Measurements from ENCODE around the gene INPP4B.

The INPP4B gene

DNA sequence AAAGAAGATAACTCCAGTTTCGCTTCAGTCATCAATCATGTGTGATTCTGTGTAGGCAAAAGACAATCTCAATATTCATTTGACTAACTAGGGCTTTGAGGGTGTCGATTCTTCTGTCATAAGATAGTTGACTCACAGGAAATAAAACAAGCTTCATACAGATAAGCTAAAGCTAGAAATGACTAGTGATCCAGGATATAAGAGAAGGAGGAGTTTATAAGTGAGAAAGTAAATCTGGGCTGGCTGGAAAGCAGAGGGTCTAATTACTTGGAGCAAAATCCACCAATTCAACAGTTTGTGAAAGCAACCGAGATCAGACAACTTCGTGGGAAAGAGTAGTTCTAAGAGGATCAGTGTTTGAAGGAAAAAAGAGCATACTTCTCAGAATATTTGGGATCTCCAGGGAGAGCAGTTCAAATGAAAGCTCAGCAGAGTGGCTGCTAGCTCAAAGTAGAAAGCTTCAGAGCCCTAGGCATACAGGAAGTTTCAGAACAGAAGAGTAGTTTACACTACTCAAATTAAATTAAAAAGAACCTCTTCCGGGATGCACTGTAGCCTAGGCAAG is 429.3 kb downstream of the INPP4B start:
- Histone ChIP-seq H4K91ac (ENCODE audit: low read length) (no peak overlapping the region), H3K4me1 (ENCODE audit: control insufficient read depth, insufficient read depth, low read depth, low read length) (no peaks in the 10 kb centered on the region), H4K8ac (ENCODE audit: low read length) (no peak overlapping the region), H3K9ac (ENCODE audit: low read length) (peak overlapping the region; percentile 12), H2BK15ac (ENCODE audit: low read depth, poor library complexity, severe bottlenecking) (no peak overlapping the region), H3K23ac (ENCODE audit: low read length in 2 of 2) (no peak overlapping the region), H3K27me3 (ENCODE audit: control insufficient read depth in 1 of 2, insufficient read depth in 1 of 2, low read length in 2 of 2) (no peaks in the 10 kb centered on the region), H2AK5ac (ENCODE audit: low read length, severe bottlenecking) (no peak overlapping the region), H3K79me1 (replicated peaks; ENCODE audit: low read length, poor library complexity, severe bottlenecking) (no peaks in the 10 kb centered on the region), H3K27ac (ENCODE audit: low read length, poor library complexity, severe bottlenecking) (no peak overlapping the region), H3K4ac (ENCODE audit: low read depth in 1 of 2, low read length in 2 of 2) (no peak overlapping the region), H3K18ac (ENCODE audit: low read depth in 1 of 2, low read length in 2 of 2) (peak overlapping the region in 1 of 2 experiments; percentile 4), H2BK12ac (ENCODE audit: low read length in 2 of 2) (no peak overlapping the region), H3K14ac (ENCODE audit: low read length in 2 of 2) (no peak overlapping the region), H2AFZ (ENCODE audit: low read depth, low read length) (no peak overlapping the region), H3K4me3 (ENCODE audit: insufficient read depth in 1 of 2, low read depth in 1 of 2, low read length in 2 of 2) (no peak overlapping the region), H2BK120ac (ENCODE audit: low read depth, low read length) (no peak overlapping the region), H3K9me3 (ENCODE audit: control insufficient read depth, low read length) (no peaks in the 10 kb centered on the region), H3K4me2 (ENCODE audit: low read length, poor library complexity, severe bottlenecking) (no peak overlapping the region), H2BK5ac (ENCODE audit: low read depth, low read length, poor library complexity, severe bottlenecking) (no peak overlapping the region), H3K36me3 (ENCODE audit: control insufficient read depth in 1 of 2, insufficient read depth in 2 of 2, low read depth in 1 of 2, low read length in 2 of 2) (no peaks in the 10 kb centered on the region)
- peak; percentile 50 for DNase-seq
- 63% methylated on average over 4 of the region's 5 CpGs for WGBS

DNA sequence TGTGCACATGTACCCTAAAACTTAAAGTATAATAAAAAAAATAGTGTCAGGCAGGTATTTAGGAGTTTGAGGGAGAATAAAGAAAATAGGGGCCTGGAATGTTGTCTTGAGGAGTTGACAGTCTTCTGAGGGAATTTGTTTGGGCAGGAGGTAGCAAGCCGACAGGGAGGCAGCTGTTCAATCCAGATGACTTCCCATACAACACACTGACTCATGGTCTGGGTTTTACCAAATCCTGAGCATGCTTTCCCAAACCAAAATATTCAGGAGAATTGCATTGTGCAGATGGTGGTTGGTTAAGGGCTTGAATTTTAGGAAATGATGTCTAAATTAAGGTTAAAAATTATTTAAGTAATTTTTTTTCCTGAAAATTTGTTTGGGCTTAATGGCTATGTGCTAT is 430.0 kb downstream of the INPP4B start:
- Histone ChIP-seq H3K36me3 (ENCODE audit: control insufficient read depth in 1 of 2, insufficient read depth in 2 of 2, low read depth in 1 of 2, low read length in 2 of 2) (no peaks in the 10 kb centered on the region), H3K4me2 (ENCODE audit: low read length, poor library complexity, severe bottlenecking) (no peak overlapping the region), H3K79me1 (replicated peaks; ENCODE audit: low read length, poor library complexity, severe bottlenecking) (no peaks in the 10 kb centered on the region), H4K91ac (ENCODE audit: low read length) (no peak overlapping the region), H2BK12ac (ENCODE audit: low read length in 2 of 2) (no peak overlapping the region), H3K18ac (ENCODE audit: low read depth in 1 of 2, low read length in 2 of 2) (no peak overlapping the region), H4K8ac (ENCODE audit: low read length) (no peak overlapping the region), H3K9me3 (ENCODE audit: control insufficient read depth, low read length) (no peaks in the 10 kb centered on the region), H3K9ac (ENCODE audit: low read length) (no peak overlapping the region), H3K4me1 (ENCODE audit: control insufficient read depth, insufficient read depth, low read depth, low read length) (no peaks in the 10 kb centered on the region), H2BK120ac (ENCODE audit: low read depth, low read length) (no peak overlapping the region), H2BK15ac (ENCODE audit: low read depth, poor library complexity, severe bottlenecking) (no peak overlapping the region), H2AFZ (ENCODE audit: low read depth, low read length) (no peak overlapping the region), H3K4me3 (ENCODE audit: insufficient read depth in 1 of 2, low read depth in 1 of 2, low read length in 2 of 2) (no peak overlapping the region), H2AK5ac (ENCODE audit: low read length, severe bottlenecking) (no peak overlapping the region), H2BK5ac (ENCODE audit: low read depth, low read length, poor library complexity, severe bottlenecking) (no peak overlapping the region), H3K4ac (ENCODE audit: low read depth in 1 of 2, low read length in 2 of 2) (no peak overlapping the region), H3K14ac (ENCODE audit: low read length in 2 of 2) (no peak overlapping the region), H3K23ac (ENCODE audit: low read length in 2 of 2) (no peak overlapping the region), H3K27ac (ENCODE audit: low read length, poor library complexity, severe bottlenecking) (no peak overlapping the region), H3K27me3 (ENCODE audit: control insufficient read depth in 1 of 2, insufficient read depth in 1 of 2, low read length in 2 of 2) (no peaks in the 10 kb centered on the region)
- WGBS: no CpG with 5 or more reads among the region's 1 CpG
- no peak for DNase-seq

DNA sequence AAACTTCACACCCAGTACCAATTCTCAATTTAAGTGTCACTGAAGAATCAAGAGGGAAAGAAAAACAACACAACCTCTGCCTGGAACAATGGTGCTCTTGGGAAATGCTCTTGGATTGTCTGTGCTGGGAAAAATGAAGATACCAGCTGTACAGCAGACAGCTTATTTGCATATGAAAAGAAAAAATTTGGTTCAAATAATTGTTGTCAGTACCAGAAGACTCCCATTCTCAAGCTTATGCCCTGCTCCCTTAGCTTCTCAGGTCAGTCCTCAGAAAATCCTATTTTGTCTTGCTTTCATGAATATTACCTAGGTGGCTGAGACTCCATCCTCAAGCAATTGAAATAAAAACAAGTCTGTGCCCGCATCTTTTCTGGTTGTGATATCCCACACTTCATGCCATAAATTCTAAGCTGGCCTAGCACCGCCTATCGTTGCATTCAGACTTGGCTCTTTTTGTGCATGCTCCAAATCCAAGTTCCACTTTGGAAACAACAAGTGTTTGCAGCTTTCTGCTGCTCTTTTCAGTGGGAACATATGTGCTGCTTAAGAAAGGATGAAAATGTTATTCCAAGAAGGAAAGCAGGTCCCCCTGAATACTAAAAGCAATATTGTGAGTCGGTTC is 431.6 kb downstream of the INPP4B start:
- Histone ChIP-seq H3K4me1 (ENCODE audit: control insufficient read depth, insufficient read depth, low read depth, low read length) (no peaks in the 10 kb centered on the region), H2BK15ac (ENCODE audit: low read depth, poor library complexity, severe bottlenecking) (no peak overlapping the region), H2AK5ac (ENCODE audit: low read length, severe bottlenecking) (no peak overlapping the region), H2BK12ac (ENCODE audit: low read length in 2 of 2) (no peak overlapping the region), H4K91ac (ENCODE audit: low read length) (no peak overlapping the region), H3K4ac (ENCODE audit: low read depth in 1 of 2, low read length in 2 of 2) (no peak overlapping the region), H3K27ac (ENCODE audit: low read length, poor library complexity, severe bottlenecking) (no peak overlapping the region), H3K27me3 (ENCODE audit: control insufficient read depth in 1 of 2, insufficient read depth in 1 of 2, low read length in 2 of 2) (no peaks in the 10 kb centered on the region), H2AFZ (ENCODE audit: low read depth, low read length) (no peak overlapping the region), H3K9me3 (ENCODE audit: control insufficient read depth, low read length) (no peaks in the 10 kb centered on the region), H3K4me2 (ENCODE audit: low read length, poor library complexity, severe bottlenecking) (no peak overlapping the region), H3K79me1 (replicated peaks; ENCODE audit: low read length, poor library complexity, severe bottlenecking) (no peaks in the 10 kb centered on the region), H3K14ac (ENCODE audit: low read length in 2 of 2) (no peak overlapping the region), H3K18ac (ENCODE audit: low read depth in 1 of 2, low read length in 2 of 2) (no peak overlapping the region), H2BK120ac (ENCODE audit: low read depth, low read length) (no peak overlapping the region), H3K9ac (ENCODE audit: low read length) (no peak overlapping the region), H2BK5ac (ENCODE audit: low read depth, low read length, poor library complexity, severe bottlenecking) (no peak overlapping the region), H3K23ac (ENCODE audit: low read length in 2 of 2) (no peak overlapping the region), H3K4me3 (ENCODE audit: insufficient read depth in 1 of 2, low read depth in 1 of 2, low read length in 2 of 2) (no peak overlapping the region), H3K36me3 (ENCODE audit: control insufficient read depth in 1 of 2, insufficient read depth in 2 of 2, low read depth in 1 of 2, low read length in 2 of 2) (no peaks in the 10 kb centered on the region), H4K8ac (ENCODE audit: low read length) (no peak overlapping the region)
- WGBS: 99% methylated on average over 4 of the region's 4 CpGs
- DNase-seq: no peak

DNA sequence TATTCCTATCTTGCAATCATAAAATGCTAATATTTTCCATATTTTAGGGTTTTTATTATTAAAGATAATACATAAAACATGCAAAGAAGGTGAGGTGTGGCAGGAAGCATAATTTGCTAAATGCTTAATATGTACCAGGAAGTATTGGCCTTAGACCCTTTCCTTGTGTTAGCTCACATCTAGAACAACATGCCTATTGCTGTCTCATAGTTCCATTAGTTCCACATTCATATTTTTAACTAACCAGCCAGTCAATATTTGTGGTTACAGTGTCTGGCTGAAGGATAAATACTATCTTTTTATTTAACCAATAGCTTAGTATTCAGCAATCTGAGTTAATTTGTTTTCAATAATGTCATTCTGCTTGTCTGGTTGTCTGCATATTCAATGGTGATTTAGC is 432.6 kb downstream of the INPP4B start:
- Histone ChIP-seq H2BK5ac (ENCODE audit: low read depth, low read length, poor library complexity, severe bottlenecking) (no peak overlapping the region), H2AK5ac (ENCODE audit: low read length, severe bottlenecking) (no peak overlapping the region), H2BK12ac (ENCODE audit: low read length in 2 of 2) (no peak overlapping the region), H2BK15ac (ENCODE audit: low read depth, poor library complexity, severe bottlenecking) (no peak overlapping the region), H4K91ac (ENCODE audit: low read length) (no peak overlapping the region), H3K27ac (ENCODE audit: low read length, poor library complexity, severe bottlenecking) (no peak overlapping the region), H3K79me1 (replicated peaks; ENCODE audit: low read length, poor library complexity, severe bottlenecking) (no peaks in the 10 kb centered on the region), H3K9me3 (ENCODE audit: control insufficient read depth, low read length) (no peaks in the 10 kb centered on the region), H3K9ac (ENCODE audit: low read length) (no peak overlapping the region), H3K4me2 (ENCODE audit: low read length, poor library complexity, severe bottlenecking) (no peak overlapping the region), H2AFZ (ENCODE audit: low read depth, low read length) (no peak overlapping the region), H3K18ac (ENCODE audit: low read depth in 1 of 2, low read length in 2 of 2) (no peak overlapping the region), H3K4ac (ENCODE audit: low read depth in 1 of 2, low read length in 2 of 2) (no peak overlapping the region), H3K27me3 (ENCODE audit: control insufficient read depth in 1 of 2, insufficient read depth in 1 of 2, low read length in 2 of 2) (no peaks in the 10 kb centered on the region), H3K14ac (ENCODE audit: low read length in 2 of 2) (no peak overlapping the region), H2BK120ac (ENCODE audit: low read depth, low read length) (no peak overlapping the region), H3K23ac (ENCODE audit: low read length in 2 of 2) (no peak overlapping the region), H3K4me3 (ENCODE audit: insufficient read depth in 1 of 2, low read depth in 1 of 2, low read length in 2 of 2) (no peak overlapping the region), H3K36me3 (ENCODE audit: control insufficient read depth in 1 of 2, insufficient read depth in 2 of 2, low read depth in 1 of 2, low read length in 2 of 2) (no peaks in the 10 kb centered on the region), H3K4me1 (ENCODE audit: control insufficient read depth, insufficient read depth, low read depth, low read length) (no peaks in the 10 kb centered on the region), H4K8ac (ENCODE audit: low read length) (no peak overlapping the region)
- no peak for DNase-seq

Measured in mesenchymal stem cell (in vitro differentiated cells and primary cell).